ENCODE data around the gene EFNB3. TPM values are rescaled to one million over a fixed set of nuclear protein-coding genes. Genes with fewer than 3 reads are reported as not detected.

The EFNB3 gene
- total and polyA plus RNA-seq, 10 of the 15 experiments (the other 5 are each of a cell fraction or from before 2014, with no cell fraction given), result 0.01 to 0.13 (median 0.04) TPM; not detected in 5

- Histone ChIP-seq H3K36me3 (ENCODE audit: control insufficient read depth in 2 of 2, insufficient read depth in 2 of 2, low read length in 1 of 2) (no peaks in the 10 kb centered on the region), H4K20me1 (ENCODE audit: control insufficient read depth, insufficient read depth) (no peaks in the 10 kb centered on the region), H3K27ac (ENCODE audit: control insufficient read depth, insufficient read depth) (no peak overlapping the region), H3K9ac (ENCODE audit: control insufficient read depth, insufficient read depth, low read length) (no peak overlapping the region), H3K4me1 (ENCODE audit: control insufficient read depth, insufficient read depth, low read length) (no peaks in the 10 kb centered on the region), H3K4me3 (no peak overlapping the region), H3K79me2 (ENCODE audit: control insufficient read depth, insufficient read depth, low read length) (no peaks in the 10 kb centered on the region), H2AFZ (ENCODE audit: control insufficient read depth, low read depth, low read length) (no peak overlapping the region), H3K9me3 (replicated peaks; ENCODE audit: control insufficient read depth, insufficient read depth, low read length) (no peaks in the 10 kb centered on the region), H3K27me3 (replicated peaks in 1 of 2; ENCODE audit: control insufficient read depth in 2 of 2, insufficient read depth in 2 of 2, low read length in 1 of 2) (peaks cover 0 to 3% of the 10 kb centered on the region in 2 experiments; a peak in 2 of 4 replicates), H3K4me2 (ENCODE audit: control insufficient read depth, insufficient read depth) (no peak overlapping the region)
- SMC1A ChIA-PET (ENCODE audit: uncharacterized antibody, unreplicated experiment), result no interaction called here
- no peak for FAIRE-seq
- no peak for ATAC-seq
- WGBS (ENCODE audit: insufficient coverage, insufficient replicate concordance, low lambda C conversion rate, missing lambda C conversion rate), result 65% methylated on average over 13 of the region's 14 CpGs
- in situ Hi-C loops (cut with MboI), result no loop called here
- intact Hi-C loops (cut with micrococcal nuclease; ENCODE audit: unreplicated experiment), result no loop called here
- CTCF ChIA-PET, result no interaction called here
- DNase-seq (ENCODE audit: low read depth, low spot score), result no peak
- POLR2A ChIA-PET, result no interaction called here
- TF ChIP-seq YY1 (IDR thresholded peaks at IDR 0.05; ENCODE audit: low read depth, low read length), result no peak
- no peak for TF ChIP-seq ZNF384 (IDR thresholded peaks at IDR 0.05; ENCODE audit: borderline replicate concordance, low read depth, low read length)
- TF ChIP-seq SPI1 (IDR thresholded peaks at IDR 0.05; ENCODE audit: borderline replicate concordance, insufficient read depth, low read depth, low read length), result no peak
- TF ChIP-seq STAT1 (conservative IDR thresholded peaks at IDR 0.05), result no peak
- TF ChIP-seq CHD2 (IDR thresholded peaks at IDR 0.05; ENCODE audit: borderline replicate concordance, low read depth, low read length), result no peak
- TF ChIP-seq SMAD1 (IDR thresholded peaks at IDR 0.05; ENCODE audit: low read depth, partially characterized antibody), result no peak
- TF ChIP-seq TAF1 (IDR thresholded peaks at IDR 0.05; ENCODE audit: borderline replicate concordance, low read depth, low read length), result no peak
- no peak for TF ChIP-seq KAT2A (conservative IDR thresholded peaks at IDR 0.05; ENCODE audit: control insufficient read depth, low read depth, low read length)
- RAD21 ChIA-PET (ENCODE audit: unreplicated experiment), result no interaction called here
- no TSS peak for BruUV-seq (replicated peaks)
Measured at GRCh38 chr17:7732981-7733539, 28.1 kb downstream of the EFNB3 start.

GRCh38 chr17:7737601-7738000, 32.6 kb downstream of the EFNB3 start:
- Histone ChIP-seq H3K36me3 (ENCODE audit: control insufficient read depth in 2 of 2, insufficient read depth in 2 of 2, low read length in 1 of 2) (no peaks in the 10 kb centered on the region), H3K4me3 (no peak overlapping the region), H3K27me3 (replicated peaks in 1 of 2; ENCODE audit: control insufficient read depth in 2 of 2, insufficient read depth in 2 of 2, low read length in 1 of 2) (peaks cover 0 to 3% of the 10 kb centered on the region in 2 experiments; a peak in 2 of 4 replicates), H3K27ac (ENCODE audit: control insufficient read depth, insufficient read depth) (no peak overlapping the region), H4K20me1 (ENCODE audit: control insufficient read depth, insufficient read depth) (no peaks in the 10 kb centered on the region), H2AFZ (ENCODE audit: control insufficient read depth, low read depth, low read length) (no peak overlapping the region), H3K9me3 (replicated peaks; ENCODE audit: control insufficient read depth, insufficient read depth, low read length) (no peaks in the 10 kb centered on the region), H3K79me2 (ENCODE audit: control insufficient read depth, insufficient read depth, low read length) (no peaks in the 10 kb centered on the region), H3K4me2 (ENCODE audit: control insufficient read depth, insufficient read depth) (no peak overlapping the region), H3K9ac (ENCODE audit: control insufficient read depth, insufficient read depth, low read length) (no peak overlapping the region), H3K4me1 (ENCODE audit: control insufficient read depth, insufficient read depth, low read length) (no peaks in the 10 kb centered on the region)
- 54% methylated on average over 5 of the region's 5 CpGs for WGBS (ENCODE audit: insufficient coverage, insufficient replicate concordance, low lambda C conversion rate, missing lambda C conversion rate)
- CTCF ChIA-PET, result interaction anchor here (0.7 to 0.8 kb wide), 2 partner anchors 86 to 337 kb away, joined by 3 read pairs; no protein-coding TSS in a partner anchor
- BruUV-seq (replicated peaks), result no TSS peak
- RAD21 ChIA-PET (ENCODE audit: unreplicated experiment), result no interaction called here
- intact Hi-C loops (cut with micrococcal nuclease; ENCODE audit: unreplicated experiment) (no loop called here), in situ Hi-C loops (cut with MboI) (no loop called here)
- POLR2A ChIA-PET, result no interaction called here
- SMC1A ChIA-PET (ENCODE audit: uncharacterized antibody, unreplicated experiment), result interaction anchor here (1.4 kb wide), 1 partner anchor 10 kb away, joined by 3 read pairs; no protein-coding TSS in a partner anchor
- no peak for ATAC-seq
- no peak for DNase-seq (ENCODE audit: low read depth, low spot score)
- no peak for FAIRE-seq
- no peak for TF ChIP-seq TARDBP (IDR thresholded peaks at IDR 0.05; ENCODE audit: borderline replicate concordance)
- TF ChIP-seq MTA2 (IDR thresholded peaks at IDR 0.05; ENCODE audit: low read depth), result no peak
- TF ChIP-seq, protein P1, sequence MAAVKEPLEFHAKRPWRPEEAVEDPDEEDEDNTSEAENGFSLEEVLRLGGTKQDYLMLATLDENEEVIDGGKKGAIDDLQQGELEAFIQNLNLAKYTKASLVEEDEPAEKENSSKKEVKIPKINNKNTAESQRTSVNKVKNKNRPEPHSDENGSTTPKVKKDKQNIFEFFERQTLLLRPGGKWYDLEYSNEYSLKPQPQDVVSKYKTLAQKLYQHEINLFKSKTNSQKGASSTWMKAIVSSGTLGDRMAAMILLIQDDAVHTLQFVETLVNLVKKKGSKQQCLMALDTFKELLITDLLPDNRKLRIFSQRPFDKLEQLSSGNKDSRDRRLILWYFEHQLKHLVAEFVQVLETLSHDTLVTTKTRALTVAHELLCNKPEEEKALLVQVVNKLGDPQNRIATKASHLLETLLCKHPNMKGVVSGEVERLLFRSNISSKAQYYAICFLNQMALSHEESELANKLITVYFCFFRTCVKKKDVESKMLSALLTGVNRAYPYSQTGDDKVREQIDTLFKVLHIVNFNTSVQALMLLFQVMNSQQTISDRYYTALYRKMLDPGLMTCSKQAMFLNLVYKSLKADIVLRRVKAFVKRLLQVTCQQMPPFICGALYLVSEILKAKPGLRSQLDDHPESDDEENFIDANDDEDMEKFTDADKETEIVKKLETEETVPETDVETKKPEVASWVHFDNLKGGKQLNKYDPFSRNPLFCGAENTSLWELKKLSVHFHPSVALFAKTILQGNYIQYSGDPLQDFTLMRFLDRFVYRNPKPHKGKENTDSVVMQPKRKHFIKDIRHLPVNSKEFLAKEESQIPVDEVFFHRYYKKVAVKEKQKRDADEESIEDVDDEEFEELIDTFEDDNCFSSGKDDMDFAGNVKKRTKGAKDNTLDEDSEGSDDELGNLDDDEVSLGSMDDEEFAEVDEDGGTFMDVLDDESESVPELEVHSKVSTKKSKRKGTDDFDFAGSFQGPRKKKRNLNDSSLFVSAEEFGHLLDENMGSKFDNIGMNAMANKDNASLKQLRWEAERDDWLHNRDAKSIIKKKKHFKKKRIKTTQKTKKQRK (IDR thresholded peaks at IDR 0.05; ENCODE audit: low read depth, low read length), result no peak
- no peak for TF ChIP-seq HDGF (IDR thresholded peaks at IDR 0.05)
- TF ChIP-seq STAT3 (IDR thresholded peaks at IDR 0.05; ENCODE audit: low read depth, low read length), result no peak
- TF ChIP-seq CREM (IDR thresholded peaks at IDR 0.05; ENCODE audit: low read depth), result no peak
- TF ChIP-seq IRF5 (IDR thresholded peaks at IDR 0.05; ENCODE audit: borderline replicate concordance), result no peak
